Omental fat pad (tissue), 4 donors: Measurements from ENCODE around the gene ETAA1. TPM values are rescaled to one million over a fixed set of nuclear protein-coding genes. Genes with fewer than 3 reads are reported as not detected.

Experiments
- ATAC-seq: fragments of 150-250 bp; one replicate; pipeline ENCODE4 v1.9.1; 2016; ENCODE audit warnings: mild to moderate bottlenecking, moderate library complexity; ENCODE audit not compliant: low FRiP score
- DNase-seq: peaks from one replicate; pipeline ENCODE4 v3.0.0-alpha.2; 2019; ENCODE audit warnings: low spot score
- CTCF ChIP-seq, 3 donors: fragments of 450-650 bp; IDR thresholded peaks; one replicate each; pipeline ENCODE4 v1.5.1; 2016 to 2017; ENCODE audit warnings: antibody characterized with exemption in 3 of 3, mild to moderate bottlenecking in 3 of 3, moderate library complexity in 2 of 3
- total RNA-seq, 4 donors: library from RNA; depleted of rRNA; stranded (reverse); fragments of >200 nt; gene quantifications; one replicate each; pipeline ENCODE4 v1.1.0, GENCODE V29; 2016

The ETAA1 gene
- total RNA-seq, 4 donors from 2014 or later, result 5.6 to 22.1 (median 10.6) TPM

GRCh38 chr2:67384123-67384822, 12.9 kb upstream of the ETAA1 start:
- ATAC-seq (no peak), DNase-seq (no peak)
- no peak for TF ChIP-seq CTCF (IDR thresholded peaks at IDR 0.05)

GRCh38 chr2:67388680-67389079, 8.5 kb upstream of the ETAA1 start:
- ATAC-seq (no peak), DNase-seq (no peak)
- no peak for TF ChIP-seq CTCF (IDR thresholded peaks at IDR 0.05)

- DNase-seq (no peak), ATAC-seq (no peak)
- no peak for TF ChIP-seq CTCF (IDR thresholded peaks at IDR 0.05)
Measured at GRCh38 chr2:67389286-67389685, 7.8 kb upstream of the ETAA1 start.

GRCh38 chr2:67389788-67390187, 7.3 kb upstream of the ETAA1 start:
- no peak for TF ChIP-seq CTCF (IDR thresholded peaks at IDR 0.05)
- DNase-seq, result no peak
- no peak for ATAC-seq

- ATAC-seq (no peak), DNase-seq (no peak)
- no peak for TF ChIP-seq CTCF (IDR thresholded peaks at IDR 0.05)
Measured at GRCh38 chr2:67393237-67393636, 3.9 kb upstream of the ETAA1 start.

- DNase-seq (no peak), ATAC-seq (no peak)
- TF ChIP-seq CTCF (IDR thresholded peaks at IDR 0.05), result no peak
Measured at GRCh38 chr2:67394734-67395133, 2.4 kb upstream of the ETAA1 start.

- DNase-seq (no peak), ATAC-seq (no peak)
- TF ChIP-seq CTCF (IDR thresholded peaks at IDR 0.05), result no peak
Measured at GRCh38 chr2:67399144-67399543, 2.0 kb downstream of the ETAA1 start.
